DOHH2 (cell line): ENCODE data around the gene PPP3CA.
A peak's percentile ranks its signal among the peaks of the same experiment; 100 is the strongest.

Experiments used
- H3F3A ChIP-seq: fragments of 200-600 bp; sonication (generic), shearing (Covaris generic); 2 replicates; pipeline ENCODE4 v1.6.0; 2016; ENCODE audit warnings: antibody characterized with exemption, mild to moderate bottlenecking; ENCODE audit not compliant: control insufficient read depth, insufficient read depth
- H3K27ac ChIP-seq: fragments of 200-600 bp; sonication (generic); 2 replicates; pipeline ENCODE4 v1.5.1; 2014; ENCODE audit warnings: low read depth, mild to moderate bottlenecking, low read length, moderate library complexity
- H3K27me3 ChIP-seq: fragments of 200-600 bp; sonication (generic); 2 replicates; pipeline ENCODE4 v1.6.1; 2014; ENCODE audit warnings: mild to moderate bottlenecking, low read length, mixed read lengths; ENCODE audit not compliant: control insufficient read depth
- H3K36me3 ChIP-seq: fragments of 200-600 bp; sonication (generic); 2 replicates; pipeline ENCODE4 v1.6.1; 2014; ENCODE audit warnings: mild to moderate bottlenecking, low read length, moderate library complexity, mixed read lengths; ENCODE audit not compliant: control insufficient read depth
- H3K4me1 ChIP-seq: fragments of 200-600 bp; sonication (generic); 2 replicates; pipeline ENCODE4 v1.6.1; 2014; ENCODE audit warnings: mild to moderate bottlenecking, low read length, mixed read lengths; ENCODE audit not compliant: control insufficient read depth
- H3K4me2 ChIP-seq: fragments of 200-600 bp; sonication (generic); 2 replicates; pipeline ENCODE4 v1.6.0; 2014; ENCODE audit warnings: mild to moderate bottlenecking, low read length, moderate library complexity
- H3K4me3 ChIP-seq: fragments of 200-600 bp; sonication (generic); 2 replicates; pipeline ENCODE4 v1.5.1; 2014; ENCODE audit warnings: mild to moderate bottlenecking, low read length, mixed read lengths
- H3K79me2 ChIP-seq: fragments of 200-600 bp; sonication (generic); 2 replicates; pipeline ENCODE4 v1.6.1; 2014; ENCODE audit warnings: mild to moderate bottlenecking, low read length, mixed read lengths; ENCODE audit not compliant: control insufficient read depth
- H3K9me2 ChIP-seq: fragments of 200-600 bp; sonication (generic); replicated peaks from 2 replicates; pipeline ENCODE4 v1.6.1; 2014; ENCODE audit warnings: mild to moderate bottlenecking, low read length, mixed read lengths; ENCODE audit not compliant: control insufficient read depth
- H3K9me3 ChIP-seq: fragments of 200-600 bp; sonication (generic); 2 replicates; pipeline ENCODE4 v1.6.1; 2014; ENCODE audit warnings: antibody characterized with exemption, low read length, mixed read lengths; ENCODE audit not compliant: control insufficient read depth, insufficient read depth
- H4K20me1 ChIP-seq: fragments of 200-600 bp; sonication (generic); 2 replicates; pipeline ENCODE4 v1.6.0; 2014; ENCODE audit warnings: low read depth, mild to moderate bottlenecking, antibody characterized with exemption, low read length, moderate library complexity; ENCODE audit not compliant: control insufficient read depth, insufficient read depth
- CTCF ChIP-seq: fragments of 200-600 bp; sonication (generic); IDR thresholded peaks from one replicate; pipeline ENCODE4 v1.5.1; 2014; ENCODE audit warnings: antibody characterized with exemption, mild to moderate bottlenecking, low read depth, low read length; ENCODE audit not compliant: poor library complexity, severe bottlenecking
- EZH2phosphoT487 ChIP-seq: fragments of 200-600 bp; sonication (generic); IDR thresholded peaks from 2 replicates; pipeline ENCODE4 v1.6.1; 2017; ENCODE audit warnings: borderline replicate concordance, mild to moderate bottlenecking, antibody characterized with exemption, low read length, moderate library complexity, mixed read lengths

The PPP3CA gene

GRCh38 chr4:101289306-101289705 lies 58.0 kb downstream of the PPP3CA start:
- H3K27me3 ChIP-seq, result no peaks in the 10 kb centered on the region
- H3K4me1 ChIP-seq, result peaks cover 9% of the 10 kb centered on the region
- peak overlapping the region; percentile 5; the same call in 1 of the 2 replicates for H3K4me2 ChIP-seq
- H3K9me3 ChIP-seq, result no peaks in the 10 kb centered on the region
- H3K36me3 ChIP-seq, result no peaks in the 10 kb centered on the region
- no peak overlapping the region for H3K27ac ChIP-seq
- no peak overlapping the region for H3K4me3 ChIP-seq
- no peaks in the 10 kb centered on the region for H3K9me2 ChIP-seq
- 0 out of 2 replicates have a peak, but pooled peaks cover 5% of the 10 kb centered on the region for H4K20me1 ChIP-seq
- H3F3A ChIP-seq, result no peaks in the 10 kb centered on the region
- H3K79me2 ChIP-seq, result peaks cover 9% of the 10 kb centered on the region; the same call in 1 of the 2 replicates
- TF ChIP-seq EZH2phosphoT487, result no peak
- TF ChIP-seq CTCF, result no peak

GRCh38 chr4:101288365-101289145 lies 58.8 kb downstream of the PPP3CA start:
- no peaks in the 10 kb centered on the region for H3K9me2 ChIP-seq
- no peaks in the 10 kb centered on the region for H3K27me3 ChIP-seq
- H3K36me3 ChIP-seq, result no peaks in the 10 kb centered on the region
- H3K4me1 ChIP-seq, result peaks cover 9% of the 10 kb centered on the region
- peaks cover 6% of the 10 kb centered on the region; the same call in 1 of the 2 replicates for H3K79me2 ChIP-seq
- no peaks in the 10 kb centered on the region for H3F3A ChIP-seq
- H3K9me3 ChIP-seq, result no peaks in the 10 kb centered on the region
- H3K27ac ChIP-seq, result no peak overlapping the region
- no peak overlapping the region for H3K4me3 ChIP-seq
- H3K4me2 ChIP-seq, result no peak overlapping the region; the same call in 1 of the 2 replicates
- TF ChIP-seq CTCF, result no peak
- no peak for TF ChIP-seq EZH2phosphoT487
- H4K20me1 ChIP-seq, result 0 out of 2 replicates have a peak, but pooled peaks cover under 1% of the 10 kb centered on the region

GRCh38 chr4:101287324-101287723 lies 60.0 kb downstream of the PPP3CA start:
- no peak overlapping the region for H3K27ac ChIP-seq
- no peaks in the 10 kb centered on the region for H4K20me1 ChIP-seq
- no peaks in the 10 kb centered on the region for H3F3A ChIP-seq
- no peak for TF ChIP-seq EZH2phosphoT487
- TF ChIP-seq CTCF, result no peak
- no peak overlapping the region for H3K4me3 ChIP-seq
- H3K79me2 ChIP-seq, result 0 out of 2 replicates have a peak, but pooled peaks cover 3% of the 10 kb centered on the region
- H3K9me3 ChIP-seq, result no peaks in the 10 kb centered on the region
- no peaks in the 10 kb centered on the region for H3K27me3 ChIP-seq
- H3K4me2 ChIP-seq, result no peak overlapping the region
- no peaks in the 10 kb centered on the region for H3K9me2 ChIP-seq
- H3K4me1 ChIP-seq, result peaks cover 17% of the 10 kb centered on the region
- H3K36me3 ChIP-seq, result no peaks in the 10 kb centered on the region
